Measurements from ENCODE around the gene MAD1L1.
A peak's percentile ranks its signal among the peaks of the same experiment; 100 is the strongest.

MAD1L1 gene

GRCh38 chr7:2198206-2198605 lies 34.5 kb downstream of the MAD1L1 start:
- TF ChIP-seq, protein P1, sequence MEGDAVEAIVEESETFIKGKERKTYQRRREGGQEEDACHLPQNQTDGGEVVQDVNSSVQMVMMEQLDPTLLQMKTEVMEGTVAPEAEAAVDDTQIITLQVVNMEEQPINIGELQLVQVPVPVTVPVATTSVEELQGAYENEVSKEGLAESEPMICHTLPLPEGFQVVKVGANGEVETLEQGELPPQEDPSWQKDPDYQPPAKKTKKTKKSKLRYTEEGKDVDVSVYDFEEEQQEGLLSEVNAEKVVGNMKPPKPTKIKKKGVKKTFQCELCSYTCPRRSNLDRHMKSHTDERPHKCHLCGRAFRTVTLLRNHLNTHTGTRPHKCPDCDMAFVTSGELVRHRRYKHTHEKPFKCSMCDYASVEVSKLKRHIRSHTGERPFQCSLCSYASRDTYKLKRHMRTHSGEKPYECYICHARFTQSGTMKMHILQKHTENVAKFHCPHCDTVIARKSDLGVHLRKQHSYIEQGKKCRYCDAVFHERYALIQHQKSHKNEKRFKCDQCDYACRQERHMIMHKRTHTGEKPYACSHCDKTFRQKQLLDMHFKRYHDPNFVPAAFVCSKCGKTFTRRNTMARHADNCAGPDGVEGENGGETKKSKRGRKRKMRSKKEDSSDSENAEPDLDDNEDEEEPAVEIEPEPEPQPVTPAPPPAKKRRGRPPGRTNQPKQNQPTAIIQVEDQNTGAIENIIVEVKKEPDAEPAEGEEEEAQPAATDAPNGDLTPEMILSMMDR (conservative IDR thresholded peaks at IDR 0.05) = no peak
- no peak for TF ChIP-seq ZFX (IDR thresholded peaks at IDR 0.05)

GRCh38 chr7:2197436-2198155 lies 35.1 kb downstream of the MAD1L1 start:
- TF ChIP-seq, protein P1 (conservative IDR thresholded peaks at IDR 0.05) = no peak
- no peak for TF ChIP-seq ZFX (IDR thresholded peaks at IDR 0.05)

More at GRCh38 chr7:2198206-2198605, 34.5 kb downstream of the MAD1L1 start:
- no peak overlapping the region for H3K27ac ChIP-seq

DNA sequence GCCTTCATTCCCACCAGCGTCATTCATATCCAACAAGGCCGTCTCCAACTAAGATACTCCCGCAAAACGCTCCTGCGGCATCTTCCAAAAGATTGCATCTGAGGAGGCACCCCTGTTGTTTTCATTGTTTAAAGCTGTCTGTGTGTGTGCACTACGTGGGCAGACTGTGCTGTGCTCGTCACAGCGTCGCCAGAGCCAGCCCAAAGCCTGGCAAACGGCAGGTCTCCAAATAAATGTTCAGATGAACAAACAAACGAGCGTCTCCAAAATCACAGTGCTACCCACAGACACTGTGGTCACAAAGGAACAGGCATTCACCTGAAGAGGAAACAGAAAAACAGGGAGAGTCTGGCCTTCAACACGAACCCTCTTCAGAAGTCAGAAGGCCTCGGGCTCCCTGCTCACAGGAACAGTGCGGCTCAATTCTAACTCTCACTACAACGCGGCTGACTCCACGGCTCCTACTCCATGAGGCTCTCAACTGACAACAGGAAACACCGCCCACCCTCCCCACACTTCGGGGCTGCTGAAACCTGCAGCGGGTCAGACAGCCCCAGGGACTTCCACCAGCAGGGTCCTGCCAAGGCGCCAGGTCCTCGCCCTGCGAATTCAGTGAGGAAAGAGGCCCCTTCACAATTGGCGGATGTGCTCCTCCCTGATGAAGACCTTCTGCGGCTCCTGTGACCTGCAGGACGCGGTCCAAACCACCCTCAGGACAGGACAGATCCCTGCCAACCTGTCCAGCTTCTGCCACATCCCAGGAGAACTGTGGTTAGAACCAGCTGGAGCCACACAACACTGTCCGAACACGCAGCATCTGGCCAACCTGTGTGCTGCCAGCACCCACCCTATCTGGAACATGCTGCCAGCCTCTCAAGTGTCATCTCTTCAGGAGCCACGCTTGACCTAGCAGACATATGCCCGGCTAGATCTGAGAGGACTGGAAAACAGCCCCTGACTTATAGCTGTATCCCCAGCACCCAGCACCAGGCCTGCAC lies 36.1 kb downstream of the MAD1L1 start:
- no peak for TF ChIP-seq ZFX (IDR thresholded peaks at IDR 0.05)
- TF ChIP-seq, protein P1 (conservative IDR thresholded peaks at IDR 0.05) = no peak
- H3K27ac ChIP-seq = peak overlapping the region; percentile 35

More at GRCh38 chr7:2197436-2198155, 35.1 kb downstream of the MAD1L1 start:
- no peak overlapping the region; the same call in 1 of the 2 replicates for H3K27ac ChIP-seq

- H3K27ac ChIP-seq = peak overlapping the region; percentile 35
- TF ChIP-seq, protein P1 (conservative IDR thresholded peaks at IDR 0.05) = no peak
- TF ChIP-seq ZFX (IDR thresholded peaks at IDR 0.05) = no peak
These were observed 37.1 kb downstream of the MAD1L1 start for GRCh38 chr7:2195400-2196246.

DNA sequence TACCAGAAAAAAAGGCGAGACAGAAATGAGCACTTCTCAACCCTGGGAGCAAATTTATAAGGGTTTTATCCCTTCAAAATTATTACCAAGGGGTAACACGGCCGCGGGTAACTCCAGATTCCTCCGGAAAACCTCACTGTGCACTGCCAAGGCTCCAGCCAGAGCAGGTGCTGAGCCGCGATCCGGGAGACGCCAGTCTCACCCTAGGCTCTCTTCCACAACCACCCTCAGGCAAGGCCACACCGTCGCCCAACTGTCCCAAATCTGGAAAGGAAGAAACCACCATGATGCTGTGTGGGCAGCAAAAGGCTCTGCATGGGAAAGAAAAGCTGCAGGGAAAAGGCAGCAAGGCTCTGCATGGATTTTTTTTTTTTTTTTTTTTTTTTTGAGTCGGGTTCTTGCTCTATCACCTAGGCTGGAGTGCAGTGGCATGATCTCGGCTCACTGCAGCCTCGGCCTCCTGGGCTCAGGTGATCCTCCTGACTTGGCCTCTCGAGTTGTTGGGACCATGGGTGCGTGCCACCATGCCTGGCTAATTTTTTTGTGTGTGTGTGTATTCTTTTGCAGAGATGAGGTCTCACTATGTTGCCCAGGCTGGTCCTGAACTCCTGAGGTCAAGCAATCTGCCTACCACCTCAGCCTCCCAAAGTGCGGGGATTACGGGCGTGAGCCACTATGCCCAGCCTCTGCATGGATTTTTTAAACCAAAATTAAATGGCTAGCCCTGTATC lies 39.0 kb downstream of the MAD1L1 start:
- TF ChIP-seq, protein P1 (conservative IDR thresholded peaks at IDR 0.05) = no peak
- no peak for TF ChIP-seq ZFX (IDR thresholded peaks at IDR 0.05)
- H3K27ac ChIP-seq = peak overlapping the region; percentile 59

DNA sequence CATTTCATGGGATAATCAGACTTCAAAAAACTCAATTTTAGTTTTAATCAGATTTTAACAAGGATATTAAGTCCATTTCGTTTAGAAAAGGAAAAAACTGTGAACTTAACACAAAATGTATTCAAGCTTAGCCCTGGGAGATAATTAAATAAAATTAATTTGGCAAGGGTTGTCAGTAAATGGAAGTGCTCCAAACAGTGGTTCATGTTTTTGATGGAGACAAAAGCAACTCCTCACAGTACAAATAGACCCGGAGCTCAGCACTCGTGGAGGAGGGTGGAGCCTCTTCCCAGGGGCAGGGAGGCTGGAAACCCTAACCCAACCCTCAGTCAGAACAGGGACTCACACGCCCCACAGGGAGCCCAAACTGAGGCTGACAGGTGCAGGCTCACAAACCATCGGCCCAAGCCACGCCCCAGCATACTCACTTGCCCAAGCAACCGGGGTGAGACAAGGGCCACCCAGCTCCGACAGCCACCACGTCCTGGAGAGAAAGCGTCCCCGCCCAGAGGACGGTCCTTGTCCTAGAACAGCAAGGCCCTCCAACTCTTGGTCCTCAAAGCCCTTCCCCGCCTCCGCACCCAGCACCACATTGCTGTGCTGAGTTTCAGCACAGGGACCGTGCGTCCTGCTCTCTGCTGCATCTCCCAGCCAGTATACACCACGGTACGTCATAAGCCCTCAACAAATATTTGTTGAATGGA lies 39.8 kb downstream of the MAD1L1 start:
- H3K27ac ChIP-seq = peak overlapping the region; percentile 59
- TF ChIP-seq, protein P1 (conservative IDR thresholded peaks at IDR 0.05) = no peak
- TF ChIP-seq ZFX (IDR thresholded peaks at IDR 0.05) = no peak

Data from C4-2B (cell line).